Fibroblast of lung (primary cell): ENCODE results near the gene STKLD1. TPM values are rescaled to one million over a fixed set of nuclear protein-coding genes. Genes with fewer than 3 reads are reported as not detected.

Source experiments
- DNase-seq, 2 donors: peaks; one replicate each; pipeline versions ENCODE4 v3.0.0 to v3.0.0-alpha.2; 2010; ENCODE audit warnings: low read depth in 2 of 2
- H2AFZ ChIP-seq: 2 replicates; pipeline ENCODE4 v1.5.1; 2012; ENCODE audit warnings: low read length, control low read depth, inconsistent platforms
- H3K27ac ChIP-seq: 2 replicates; pipeline ENCODE4 v1.5.1; 2011; ENCODE audit warnings: low read length, control low read depth; ENCODE audit not compliant: insufficient read depth
- H3K27me3 ChIP-seq: 2 replicates; pipeline ENCODE4 v1.5.1; 2011; ENCODE audit warnings: mild to moderate bottlenecking, low read length; ENCODE audit not compliant: control insufficient read depth, insufficient read depth
- H3K36me3 ChIP-seq: 2 replicates; pipeline ENCODE4 v1.5.1; 2011; ENCODE audit warnings: low read length; ENCODE audit not compliant: control insufficient read depth, insufficient read depth
- H3K4me1 ChIP-seq: 2 replicates; pipeline ENCODE4 v1.5.1; 2011; ENCODE audit warnings: low read length; ENCODE audit not compliant: control insufficient read depth, insufficient read depth; ENCODE audit errors: extremely low read depth
- H3K4me2 ChIP-seq: 2 replicates; pipeline ENCODE4 v1.5.1; 2011; ENCODE audit warnings: low read length, control low read depth; ENCODE audit not compliant: insufficient read depth; ENCODE audit errors: extremely low read depth
- H3K4me3 ChIP-seq, 4 experiments: fragments of 200-600 bp in 1 of 4; sonication (generic) in 1 of 4; replicated peaks in 1 of 4; 2 replicates each; pipeline ENCODE4 v1.5.1; 2011 to 2016; ENCODE audit warnings: low read length in 4 of 4, low read depth in 3 of 4, mild to moderate bottlenecking in 3 of 4, control low read depth in 2 of 4, inconsistent platforms in 1 of 4, mixed read lengths in 1 of 4; ENCODE audit not compliant: insufficient read depth in 1 of 4; ENCODE audit errors: control extremely low read depth in 1 of 4
- H3K79me2 ChIP-seq: 2 replicates; pipeline ENCODE4 v1.5.1; 2012; ENCODE audit warnings: mild to moderate bottlenecking, low read length, inconsistent platforms; ENCODE audit not compliant: control insufficient read depth, insufficient read depth
- H3K9ac ChIP-seq: 2 replicates; pipeline ENCODE4 v1.5.1; 2011; ENCODE audit warnings: mild to moderate bottlenecking, low read length, control low read depth; ENCODE audit not compliant: insufficient read depth
- H3K9me3 ChIP-seq: 2 replicates; pipeline ENCODE4 v1.5.1; 2012; ENCODE audit warnings: low read depth, low read length; ENCODE audit not compliant: control insufficient read depth, insufficient read depth
- H4K20me1 ChIP-seq: 2 replicates; pipeline ENCODE4 v1.5.1; 2011; ENCODE audit warnings: low read length; ENCODE audit not compliant: control insufficient read depth, insufficient read depth; ENCODE audit errors: extremely low read depth
- CTCF ChIP-seq, 2 donors: IDR thresholded peaks in 1 of 2; conservative IDR thresholded peaks in 1 of 2; 1 replicate in 1 of 2; 2 replicates in 1 of 2; pipeline ENCODE4 v1.5.1; 2011 to 2012; ENCODE audit warnings: low read length in 2 of 2, control low read depth in 1 of 2, inconsistent platforms in 1 of 2, low read depth in 1 of 2, mild to moderate bottlenecking in 1 of 2
- EZH2 ChIP-seq: IDR thresholded peaks from 2 replicates; pipeline ENCODE4 v1.5.1; 2012; ENCODE audit warnings: low read length, control low read depth, mild to moderate bottlenecking; ENCODE audit errors: missing control alignments
- polyA plus RNA-seq, 2 donors: library from polyadenylated mRNA; depleted of rRNA in 1 of 2; stranded (reverse) in 1 of 2; unstranded in 1 of 2; fragments of >200 nt; gene quantifications; 2 replicates each; pipeline ENCODE4 v1.2.1, GENCODE V29; 2011 to 2012; ENCODE audit warnings: missing spikeins in 1 of 2
- total RNA-seq: library from RNA; depleted of rRNA; stranded (reverse); fragments of >200 nt; gene quantifications from 2 replicates; pipeline ENCODE4 v1.2.1, GENCODE V29; 2014

Gene STKLD1
- total and polyA plus RNA-seq, 2 donors (not counting 1 experiment from before 2014, with no cell fraction given): 0.79 to 0.99 TPM

GRCh38 chr9:133339641-133340040 is 36.5 kb upstream of the STKLD1 start:
- no peak overlapping the region for H3K9ac ChIP-seq
- H3K4me1 ChIP-seq: peaks cover 2% of the 10 kb centered on the region
- no peaks in the 10 kb centered on the region for H4K20me1 ChIP-seq
- peaks cover 11% of the 10 kb centered on the region for H3K79me2 ChIP-seq
- TF ChIP-seq CTCF (conservative IDR thresholded peaks at IDR 0.05 in 1 of 2, IDR thresholded peaks at IDR 0.05 in 1 of 2; ENCODE audit: low read depth in 1 of 2, low read length in 2 of 2): no peak
- TF ChIP-seq EZH2: no peak
- peaks cover 31% of the 10 kb centered on the region for H3K36me3 ChIP-seq
- no peaks in the 10 kb centered on the region for H3K9me3 ChIP-seq
- no peak overlapping the region for H2AFZ ChIP-seq
- no peak overlapping the region for H3K4me3 ChIP-seq
- H3K4me2 ChIP-seq: no peak overlapping the region
- no peak overlapping the region for H3K27ac ChIP-seq
- DNase-seq: no peak
- H3K27me3 ChIP-seq: no peaks in the 10 kb centered on the region

GRCh38 chr9:133340256-133340655 is 35.9 kb upstream of the STKLD1 start:
- Histone ChIP-seq H4K20me1 (no peaks in the 10 kb centered on the region), H2AFZ (no peak overlapping the region), H3K27ac (no peak overlapping the region), H3K9ac (no peak overlapping the region), H3K4me1 (peaks cover 2% of the 10 kb centered on the region), H3K36me3 (peaks cover 31% of the 10 kb centered on the region), H3K9me3 (no peaks in the 10 kb centered on the region), H3K4me3 (no peak overlapping the region), H3K79me2 (peaks cover 5% of the 10 kb centered on the region), H3K27me3 (no peaks in the 10 kb centered on the region), H3K4me2 (no peak overlapping the region)
- TF ChIP-seq CTCF (conservative IDR thresholded peaks at IDR 0.05 in 1 of 2, IDR thresholded peaks at IDR 0.05 in 1 of 2; ENCODE audit: low read depth in 1 of 2, low read length in 2 of 2) (no peak), EZH2 (no peak)
- no peak for DNase-seq

- no peak overlapping the region for H3K4me2 ChIP-seq
- H3K79me2 ChIP-seq: peaks cover 7% of the 10 kb centered on the region
- H3K27me3 ChIP-seq: no peaks in the 10 kb centered on the region
- H3K4me1 ChIP-seq: peaks cover 2% of the 10 kb centered on the region
- H4K20me1 ChIP-seq: no peaks in the 10 kb centered on the region
- no peak for DNase-seq
- H3K27ac ChIP-seq: no peak overlapping the region
- H3K4me3 ChIP-seq: no peak overlapping the region
- no peak overlapping the region for H3K9ac ChIP-seq
- H3K36me3 ChIP-seq: peaks cover 33% of the 10 kb centered on the region
- TF ChIP-seq CTCF (conservative IDR thresholded peaks at IDR 0.05 in 1 of 2, IDR thresholded peaks at IDR 0.05 in 1 of 2; ENCODE audit: low read depth in 1 of 2, low read length in 2 of 2) (no peak), EZH2 (no peak)
- no peaks in the 10 kb centered on the region for H3K9me3 ChIP-seq
- H2AFZ ChIP-seq: no peak overlapping the region
Measured at GRCh38 chr9:133340916-133341315, 35.2 kb upstream of the STKLD1 start.
